GM18519 (cell line): ENCODE data around the gene ITPK1.

Experiments
- ATAC-seq: cut with Tn5 transposase; IDR thresholded peaks from one replicate; pipeline ENCODE4 v1.9.1; 2021; ENCODE audit warnings: mild to moderate bottlenecking, moderate library complexity; ENCODE audit not compliant: unreplicated experiment, low FRiP score

ITPK1 gene

DNA sequence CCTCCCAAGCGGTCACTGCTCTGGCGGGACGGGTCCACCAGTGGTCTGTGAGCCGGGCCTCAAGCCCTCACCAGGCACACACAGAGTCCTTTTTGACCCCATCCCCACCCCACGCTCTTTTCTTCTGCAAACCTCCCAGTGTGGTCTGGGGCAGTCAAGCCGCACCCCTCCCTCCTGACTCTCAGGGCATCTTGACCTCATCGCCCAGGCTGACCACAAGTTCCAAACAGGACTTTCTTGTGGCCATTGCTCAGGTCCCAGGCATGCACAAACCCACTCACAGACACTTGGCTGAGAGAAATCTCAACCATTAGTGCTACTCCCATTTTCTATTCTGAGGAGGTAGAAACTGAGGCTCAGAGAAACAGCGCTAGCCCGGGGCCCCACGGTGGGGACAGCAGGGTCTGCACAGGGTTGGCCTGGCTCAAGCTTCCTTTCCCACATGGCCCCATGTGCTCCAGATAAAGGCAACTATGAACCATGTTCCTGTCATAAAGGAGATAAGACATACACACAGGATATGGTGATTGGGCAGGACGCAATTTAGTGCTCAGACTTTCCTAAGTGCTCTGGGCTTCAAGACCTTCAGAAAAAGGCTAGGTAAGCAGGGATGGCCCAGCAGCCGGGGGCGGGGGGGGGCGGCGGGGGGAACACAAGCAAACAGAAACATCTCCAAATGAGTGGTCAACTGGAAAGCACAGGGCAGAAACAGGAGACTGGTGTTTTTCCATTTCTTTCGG is 69.6 kb downstream of the ITPK1 start:
- ATAC-seq, result no peak

GRCh38 chr14:93045211-93045674 is 70.5 kb downstream of the ITPK1 start:
- no peak for ATAC-seq

DNA sequence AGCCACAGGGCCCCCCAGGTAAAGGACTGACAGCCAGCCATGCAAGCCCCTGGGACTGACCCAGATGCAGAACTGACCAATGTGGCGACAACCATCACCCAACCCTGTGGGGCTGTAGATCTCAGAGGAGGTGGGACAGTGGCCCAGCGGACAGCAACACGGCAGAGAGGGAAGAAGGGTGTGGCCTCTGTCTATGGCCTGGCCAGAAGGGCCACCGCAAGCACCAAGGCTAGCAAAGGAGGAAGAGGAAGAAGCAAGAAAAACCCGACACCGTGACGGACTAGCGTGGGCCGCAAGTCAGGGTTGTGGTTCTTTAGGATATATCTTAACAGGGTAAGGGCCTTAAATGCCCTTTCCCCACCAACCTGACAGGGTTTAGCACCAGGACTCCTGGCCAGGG is 71.2 kb downstream of the ITPK1 start:
- ATAC-seq, result no peak

DNA sequence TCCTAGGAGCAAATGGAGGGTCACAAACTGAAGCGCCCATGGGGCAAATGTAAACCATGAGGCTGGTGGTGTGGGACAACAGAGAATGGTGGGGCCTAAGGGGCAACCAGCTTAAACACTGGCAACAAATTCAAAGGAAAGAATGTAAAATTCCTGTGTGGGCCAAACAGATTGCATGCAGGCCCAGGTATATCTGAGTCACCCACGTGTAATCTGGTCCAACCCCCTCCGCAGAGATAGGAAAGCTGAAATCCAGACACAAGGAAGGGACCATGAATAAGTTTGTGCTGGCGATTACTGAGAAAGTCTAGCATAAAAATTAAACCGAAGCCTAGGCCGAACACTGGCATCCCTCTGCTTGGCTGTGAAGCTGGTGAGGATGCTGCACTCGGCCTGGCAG is 71.6 kb downstream of the ITPK1 start:
- no peak for ATAC-seq

GRCh38 chr14:93042968-93043940 is 72.5 kb downstream of the ITPK1 start:
- no peak for ATAC-seq

DNA sequence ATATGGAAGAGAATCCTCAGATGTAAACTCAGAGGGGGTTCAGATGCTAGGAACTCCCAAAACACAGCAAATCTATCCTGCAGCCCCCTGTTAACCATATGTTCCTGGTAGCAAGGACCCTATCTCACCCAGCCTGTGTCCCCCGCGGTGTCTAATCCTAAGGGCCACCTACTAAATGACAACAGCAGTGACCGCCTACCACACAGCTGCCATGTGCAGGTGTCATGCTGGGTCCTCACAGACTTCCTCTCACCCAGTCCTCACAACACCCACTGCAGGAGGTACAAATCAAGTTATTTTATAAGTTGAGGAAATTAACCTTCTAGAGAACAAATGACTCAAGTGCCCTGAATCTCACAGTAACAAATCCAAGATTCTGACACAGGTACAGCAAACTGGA is 73.9 kb downstream of the ITPK1 start:
- ATAC-seq, result no peak

- ATAC-seq, result no peak
Measured at GRCh38 chr14:93040982-93041381, 74.7 kb downstream of the ITPK1 start.

- ATAC-seq, result no peak
Measured at GRCh38 chr14:93040443-93040842, 75.3 kb downstream of the ITPK1 start.

DNA sequence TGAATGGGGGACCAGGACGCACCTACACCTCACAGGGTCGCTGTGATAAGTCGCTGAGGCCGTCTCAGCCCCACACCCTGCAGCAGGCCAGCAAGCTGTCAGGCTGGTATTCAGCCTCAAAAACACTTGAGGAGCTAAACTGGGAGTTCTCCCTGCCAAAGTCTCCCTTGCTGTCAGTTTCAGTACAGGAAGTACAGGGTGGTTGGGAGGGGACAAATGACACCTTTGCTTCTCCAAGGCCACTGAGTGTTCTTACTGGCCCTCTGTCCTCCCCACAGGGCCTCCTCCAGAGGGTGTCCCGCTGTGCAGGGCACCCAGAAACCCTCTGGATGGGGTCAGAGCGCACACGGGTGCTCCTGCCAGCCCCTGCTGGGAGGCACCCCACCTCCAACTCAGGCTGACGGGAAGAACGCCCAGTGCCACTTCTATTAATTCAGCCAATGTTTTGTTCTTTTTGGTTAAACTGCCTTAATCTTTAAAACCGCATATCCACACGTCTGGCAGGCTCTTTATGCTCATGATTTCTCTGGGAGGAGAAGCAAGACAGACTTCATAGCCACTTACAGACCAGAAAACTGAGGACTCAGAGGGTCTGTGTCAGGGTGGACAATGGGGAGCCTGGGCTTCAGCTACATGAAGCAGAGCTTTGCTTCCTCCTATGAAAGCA is 75.9 kb downstream of the ITPK1 start:
- no peak for ATAC-seq

DNA sequence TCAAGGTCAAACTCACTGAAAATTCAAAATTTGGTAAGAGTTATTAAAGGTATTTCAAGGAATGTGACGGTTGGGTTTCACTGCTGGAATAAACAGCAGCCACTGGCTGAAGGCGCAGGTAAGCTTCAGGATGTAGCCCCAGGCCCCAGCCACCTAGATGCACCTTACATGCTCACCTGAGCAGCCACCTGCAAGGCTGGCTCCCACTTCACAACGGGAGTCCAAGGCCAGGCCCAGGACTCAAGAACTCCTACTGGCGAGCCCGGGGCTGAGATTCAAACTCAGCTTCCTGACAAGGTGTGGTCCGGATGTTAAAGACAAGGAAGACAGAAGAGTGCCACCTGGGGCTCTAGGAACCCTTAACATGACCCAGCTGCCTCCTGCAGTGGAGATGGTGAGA is 78.4 kb downstream of the ITPK1 start:
- no peak for ATAC-seq

GRCh38 chr14:93036652-93037345 is 78.9 kb downstream of the ITPK1 start:
- ATAC-seq, result no peak

DNA sequence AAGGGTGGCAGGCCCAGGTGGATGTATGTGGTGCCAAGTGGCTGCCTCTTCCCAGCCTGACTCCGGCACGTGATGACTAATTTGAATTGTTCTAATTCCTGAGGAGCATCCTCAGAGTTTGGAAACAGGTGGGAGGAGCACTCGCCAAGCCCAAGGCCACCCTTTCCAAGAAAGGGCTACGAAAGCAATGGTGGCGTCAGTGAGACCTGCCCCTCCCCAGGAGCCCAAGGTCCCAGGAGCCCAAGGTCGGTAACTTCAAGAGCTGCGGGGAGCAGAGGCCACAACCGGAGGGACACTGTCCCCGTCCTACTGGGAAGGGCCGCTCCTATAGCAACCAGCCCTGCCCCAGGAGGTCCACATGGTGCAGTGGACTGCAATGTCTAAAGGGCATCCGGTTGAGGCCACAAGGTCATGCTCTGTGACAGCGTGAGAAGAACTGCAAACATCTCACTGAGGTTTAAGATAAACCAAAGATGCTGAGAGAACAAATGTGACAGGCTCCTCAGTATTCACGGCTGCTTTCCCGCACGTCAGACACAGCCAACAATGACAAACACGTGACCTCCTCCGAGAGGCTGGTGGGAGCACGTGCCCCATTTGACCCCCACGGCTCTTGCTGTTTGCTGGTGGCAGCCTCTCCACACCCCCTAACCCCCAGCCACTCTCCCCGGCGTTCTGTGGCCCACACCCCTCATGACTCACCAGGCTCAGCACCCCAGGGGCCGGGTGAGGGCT is 79.6 kb downstream of the ITPK1 start:
- ATAC-seq, result no peak

DNA sequence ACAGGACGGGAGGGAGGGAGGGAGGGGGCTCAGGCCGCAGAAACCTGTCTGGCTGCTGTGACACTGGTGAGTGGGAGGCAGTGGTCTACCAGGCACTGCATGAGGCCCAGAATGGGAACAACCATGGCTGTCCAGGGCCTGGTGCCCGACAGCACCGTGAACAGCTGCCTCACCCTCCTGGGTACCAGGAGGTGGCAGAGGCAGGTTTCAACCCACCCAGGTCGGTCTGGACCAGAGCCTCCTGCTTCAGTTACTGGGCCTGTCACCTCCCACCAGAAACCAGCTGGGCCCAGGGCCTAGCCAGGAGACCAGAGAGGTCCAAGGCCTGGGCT is 80.2 kb downstream of the ITPK1 start:
- no peak for ATAC-seq

DNA sequence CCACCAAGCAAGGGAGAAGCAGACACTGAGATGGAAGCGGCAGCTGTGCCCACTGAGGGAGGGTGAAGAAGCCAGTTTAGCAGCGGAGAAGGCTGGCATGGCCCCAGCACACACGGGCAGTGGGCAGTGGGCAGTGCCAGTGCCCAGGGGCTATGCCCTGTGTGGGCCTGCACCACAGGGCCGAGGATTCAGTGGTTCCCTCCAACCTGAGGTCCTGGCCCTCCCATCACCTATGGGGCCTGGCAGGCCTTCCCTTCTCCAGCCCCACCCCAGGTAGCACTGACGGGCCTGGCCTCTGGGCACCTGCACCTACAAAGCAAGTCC is 81.1 kb downstream of the ITPK1 start:
- no peak for ATAC-seq

DNA sequence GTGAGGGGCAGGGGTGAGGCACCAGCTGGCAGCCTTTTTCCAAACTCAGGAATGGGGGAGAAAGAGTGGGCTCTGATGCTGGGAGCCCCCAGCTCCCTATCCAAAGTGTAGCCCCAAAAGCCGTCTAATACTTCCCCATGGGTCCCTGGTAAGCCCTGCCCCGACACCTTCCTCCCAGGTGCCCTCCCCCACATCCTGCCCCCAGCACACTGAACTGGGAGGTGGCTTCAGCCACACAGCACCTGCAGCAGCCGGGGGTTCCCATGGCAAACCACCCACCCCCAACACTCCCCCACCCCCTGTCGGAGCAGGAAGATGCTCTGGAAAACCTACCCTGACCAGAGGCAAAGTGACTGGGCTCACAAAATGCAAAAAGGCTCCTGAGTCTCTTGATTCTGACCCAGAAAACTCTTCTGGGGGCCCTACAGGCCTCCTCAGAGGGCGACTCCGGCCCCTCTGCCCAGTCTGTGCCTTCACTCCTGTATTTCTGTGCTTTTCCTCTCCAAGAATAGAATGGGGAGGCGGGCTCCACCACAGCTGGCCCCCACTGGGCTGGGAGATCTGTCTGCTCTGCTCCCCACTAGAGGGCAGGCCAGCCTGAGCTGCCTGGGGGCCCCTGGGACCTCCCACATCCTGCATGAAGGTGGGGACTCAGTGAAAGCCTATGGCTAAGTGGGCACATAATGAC is 81.6 kb downstream of the ITPK1 start:
- no peak for ATAC-seq

DNA sequence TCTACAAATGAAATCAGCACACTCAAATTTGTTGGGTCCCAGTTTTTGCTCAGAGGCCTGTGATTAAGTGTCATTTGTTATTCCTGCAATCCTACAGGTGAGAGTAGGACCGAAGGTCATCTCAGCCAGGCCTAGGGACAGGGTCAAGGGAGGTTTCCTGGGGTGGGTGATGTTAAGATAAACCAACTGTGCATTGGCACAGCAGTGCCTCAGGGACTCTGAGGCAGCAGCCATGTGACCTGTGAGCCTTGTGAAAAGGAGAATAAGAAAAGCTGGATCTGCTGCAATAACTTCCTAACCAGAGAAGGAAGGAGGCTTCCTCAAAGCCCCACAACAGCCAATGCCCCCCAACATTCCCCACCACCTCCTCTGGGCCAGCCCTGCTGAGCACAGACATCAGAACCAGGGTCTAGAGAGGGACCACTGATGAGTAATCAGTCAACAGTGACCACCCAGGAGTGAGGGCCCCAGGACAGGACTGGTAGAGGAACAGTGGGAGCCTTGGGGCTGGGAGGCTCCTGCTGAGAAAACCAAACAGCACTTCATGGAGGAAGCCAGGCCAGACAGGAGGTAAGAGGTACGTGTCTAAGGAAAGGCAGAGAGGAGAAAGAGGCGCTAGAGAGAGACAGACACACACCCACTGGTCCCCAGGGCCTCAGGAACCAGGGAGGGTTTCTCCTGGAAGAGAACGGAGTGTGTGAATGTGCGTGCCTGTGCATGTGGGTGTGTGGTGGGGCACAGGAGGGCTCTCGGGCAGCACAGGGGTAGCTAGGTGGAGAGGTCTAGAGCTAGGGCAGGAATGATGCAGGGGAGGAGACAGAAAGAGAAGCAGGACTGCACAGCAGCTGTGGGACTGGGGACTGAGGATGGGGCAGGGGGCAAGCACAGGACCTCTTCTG is 82.4 kb downstream of the ITPK1 start:
- ATAC-seq, result no peak

DNA sequence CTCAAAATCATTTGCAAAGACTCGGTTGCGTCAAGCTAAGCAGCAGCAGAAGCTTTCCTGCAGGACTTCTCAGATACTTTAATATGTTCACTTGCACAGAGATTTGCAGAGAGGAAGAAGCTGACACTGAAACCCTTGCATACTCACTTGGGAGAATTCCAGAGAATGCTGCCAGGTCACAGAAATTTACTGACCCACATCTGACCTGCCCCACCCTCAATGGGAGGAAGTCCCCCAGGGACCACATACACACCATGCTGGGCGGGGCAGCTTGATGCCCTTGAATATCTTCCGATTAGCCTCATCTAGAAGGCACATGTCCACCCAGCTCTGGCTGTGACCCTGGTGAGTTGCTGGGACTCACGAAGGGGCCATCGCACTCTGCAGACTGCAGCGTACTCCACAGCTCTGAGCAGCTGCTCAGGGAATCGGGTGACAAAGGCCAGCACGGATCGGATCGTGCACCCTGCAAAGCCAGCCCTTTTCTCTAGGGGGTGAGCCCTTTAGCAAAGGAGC is 83.2 kb downstream of the ITPK1 start:
- ATAC-seq, result no peak
